ENCODE measurements around the gene GLI1.
"Not testable (repeated sequence)": the region's sequence is repeated elsewhere in the genome, so short reads cannot be mapped to it uniquely, and the experiment has no call there.

The GLI1 gene

GRCh38 chr12:57420482-57420881 is 39.1 kb upstream of the GLI1 start:
- no peak overlapping the region for H3K4me3 ChIP-seq (ENCODE audit: low read depth, low read length)
- no peak for DNase-seq (ENCODE audit: low read depth)
- TF ChIP-seq, protein P1, sequence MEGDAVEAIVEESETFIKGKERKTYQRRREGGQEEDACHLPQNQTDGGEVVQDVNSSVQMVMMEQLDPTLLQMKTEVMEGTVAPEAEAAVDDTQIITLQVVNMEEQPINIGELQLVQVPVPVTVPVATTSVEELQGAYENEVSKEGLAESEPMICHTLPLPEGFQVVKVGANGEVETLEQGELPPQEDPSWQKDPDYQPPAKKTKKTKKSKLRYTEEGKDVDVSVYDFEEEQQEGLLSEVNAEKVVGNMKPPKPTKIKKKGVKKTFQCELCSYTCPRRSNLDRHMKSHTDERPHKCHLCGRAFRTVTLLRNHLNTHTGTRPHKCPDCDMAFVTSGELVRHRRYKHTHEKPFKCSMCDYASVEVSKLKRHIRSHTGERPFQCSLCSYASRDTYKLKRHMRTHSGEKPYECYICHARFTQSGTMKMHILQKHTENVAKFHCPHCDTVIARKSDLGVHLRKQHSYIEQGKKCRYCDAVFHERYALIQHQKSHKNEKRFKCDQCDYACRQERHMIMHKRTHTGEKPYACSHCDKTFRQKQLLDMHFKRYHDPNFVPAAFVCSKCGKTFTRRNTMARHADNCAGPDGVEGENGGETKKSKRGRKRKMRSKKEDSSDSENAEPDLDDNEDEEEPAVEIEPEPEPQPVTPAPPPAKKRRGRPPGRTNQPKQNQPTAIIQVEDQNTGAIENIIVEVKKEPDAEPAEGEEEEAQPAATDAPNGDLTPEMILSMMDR (conservative IDR thresholded peaks at IDR 0.05; ENCODE audit: low read depth, low read length), result no peak

GRCh38 chr12:57426948-57427347 is 32.6 kb upstream of the GLI1 start:
- DNase-seq (ENCODE audit: low read depth); H3K4me3 ChIP-seq (ENCODE audit: low read depth, low read length): not testable (repeated sequence)

- H3K4me3 ChIP-seq (ENCODE audit: low read depth, low read length), result no peak overlapping the region
- no peak for DNase-seq (ENCODE audit: low read depth)
- TF ChIP-seq, protein P1 (conservative IDR thresholded peaks at IDR 0.05; ENCODE audit: low read depth, low read length), result no peak
Observed at GRCh38 chr12:57428965-57429364, 30.6 kb upstream of the GLI1 start.

DNA sequence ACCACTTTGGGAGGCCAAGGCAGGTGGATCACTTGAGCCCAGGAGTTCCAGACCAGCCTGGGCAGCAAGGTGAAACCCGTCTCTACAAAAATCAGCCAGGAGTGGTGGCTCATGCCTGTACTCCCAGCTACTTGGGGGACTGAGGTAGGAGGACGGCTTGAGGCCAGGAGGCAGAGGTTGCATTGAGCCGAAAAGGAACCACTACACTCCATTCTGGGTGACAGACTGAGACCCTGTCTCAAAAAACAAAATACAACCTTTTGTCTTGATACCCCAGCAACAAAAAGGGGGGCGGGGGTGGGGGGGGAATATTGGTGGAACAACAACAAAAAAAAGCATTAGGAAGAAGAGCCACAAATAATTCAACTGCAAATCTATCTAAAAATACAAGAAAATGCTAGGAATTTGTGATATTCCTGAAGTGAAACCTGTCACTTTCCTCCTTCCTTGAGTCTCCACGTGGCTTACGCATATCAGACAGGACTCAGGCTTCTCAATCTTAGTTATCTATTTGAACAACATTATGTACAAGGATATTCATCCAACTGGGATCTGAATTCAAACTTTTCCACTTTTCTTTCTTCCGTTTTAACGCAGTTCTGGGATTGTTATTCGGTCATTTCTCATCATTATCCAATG is 30.0 kb upstream of the GLI1 start:
- H3K4me3 ChIP-seq (ENCODE audit: low read depth, low read length), result peak overlapping the region; percentile 62
- TF ChIP-seq, protein P1 (conservative IDR thresholded peaks at IDR 0.05; ENCODE audit: low read depth, low read length), result no peak
- peak; percentile 29 for DNase-seq (ENCODE audit: low read depth)

DNA sequence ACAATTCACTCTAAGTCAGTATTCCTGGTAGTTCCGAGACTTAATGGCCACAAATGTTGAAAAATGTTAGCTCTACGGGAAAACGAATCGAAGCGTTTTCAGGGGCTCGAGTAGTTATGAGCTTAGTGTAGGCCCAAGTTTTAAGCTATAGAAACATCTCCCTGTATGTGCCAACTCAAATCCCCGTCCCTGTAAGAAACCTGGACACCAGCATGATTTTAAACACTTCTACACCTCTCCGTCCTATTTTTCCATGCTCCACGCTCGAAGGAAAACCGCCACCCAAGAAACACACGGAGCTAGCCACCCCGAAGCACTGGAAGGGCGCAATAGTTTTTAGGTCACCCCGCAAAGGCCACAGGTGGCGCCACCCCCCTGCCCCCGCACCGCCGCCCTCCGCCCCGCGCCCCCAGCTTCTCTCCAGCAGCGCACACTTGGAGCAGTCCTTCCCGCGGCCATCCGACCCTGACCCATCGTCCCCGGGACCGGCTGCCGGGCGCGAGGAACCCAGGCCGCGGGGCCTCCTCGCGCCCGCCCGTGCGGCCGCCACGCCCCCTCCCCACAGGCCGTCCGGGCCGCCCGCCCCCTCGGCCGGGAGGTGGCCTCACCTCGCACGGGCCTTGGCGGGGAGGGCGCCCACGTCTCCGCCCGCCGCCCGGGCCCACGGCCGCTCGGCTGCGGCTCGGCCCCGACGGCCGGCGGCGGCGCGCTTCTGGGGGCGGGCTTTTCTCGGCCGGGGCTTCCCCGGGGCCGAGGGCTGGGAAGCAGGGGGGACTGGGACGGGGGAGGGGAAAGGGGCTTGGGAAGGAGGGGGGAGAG is 29.3 kb upstream of the GLI1 start:
- DNase-seq (ENCODE audit: low read depth), result peak; percentile 38
- TF ChIP-seq, protein P1 (conservative IDR thresholded peaks at IDR 0.05; ENCODE audit: low read depth, low read length), result no peak
- peak overlapping the region; percentile 62 for H3K4me3 ChIP-seq (ENCODE audit: low read depth, low read length)

DNA sequence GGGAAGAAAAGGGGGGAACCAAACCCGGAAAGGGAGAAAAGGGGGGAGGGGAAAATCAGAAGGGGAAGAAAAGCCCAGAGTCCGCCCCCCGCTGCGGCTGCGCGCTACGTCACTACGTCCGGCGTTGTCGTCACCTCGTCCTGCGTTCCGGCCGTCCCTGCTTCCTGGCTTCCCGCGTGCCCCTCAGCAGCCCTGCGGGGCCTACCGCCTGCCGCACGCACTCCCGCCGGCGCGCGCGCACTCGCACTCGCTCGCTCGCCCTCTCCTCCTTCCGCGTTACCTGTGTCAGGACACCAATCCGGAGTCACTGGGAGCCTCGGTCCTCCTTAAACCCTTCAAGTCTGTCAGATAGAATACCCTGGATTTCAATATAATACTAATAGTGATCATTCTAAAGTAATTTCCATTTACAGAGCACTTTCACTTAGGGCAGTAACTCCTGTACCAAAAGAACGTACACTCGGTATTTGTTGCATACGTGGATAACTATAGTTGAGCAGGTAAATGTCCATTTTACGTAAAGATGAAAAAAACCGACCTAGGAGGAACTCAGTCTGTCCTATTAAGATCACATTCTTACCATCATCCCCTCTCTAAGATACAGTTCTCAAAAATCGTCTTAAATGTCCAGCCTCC is 28.5 kb upstream of the GLI1 start, which contains the start of gene R3HDM2:
TSS of gene R3HDM2 (minus strand) at position 113 of the 636 bp plus-strand sequence. CDS start 120,615 bp downstream, outside the sequence.
- DNase-seq (ENCODE audit: low read depth), result peak; percentile 95
- peak within 1 kb of the TSS; percentile 62 for H3K4me3 ChIP-seq (ENCODE audit: low read depth, low read length)
- TF ChIP-seq, protein P1 (conservative IDR thresholded peaks at IDR 0.05; ENCODE audit: low read depth, low read length), result no peak

DNA sequence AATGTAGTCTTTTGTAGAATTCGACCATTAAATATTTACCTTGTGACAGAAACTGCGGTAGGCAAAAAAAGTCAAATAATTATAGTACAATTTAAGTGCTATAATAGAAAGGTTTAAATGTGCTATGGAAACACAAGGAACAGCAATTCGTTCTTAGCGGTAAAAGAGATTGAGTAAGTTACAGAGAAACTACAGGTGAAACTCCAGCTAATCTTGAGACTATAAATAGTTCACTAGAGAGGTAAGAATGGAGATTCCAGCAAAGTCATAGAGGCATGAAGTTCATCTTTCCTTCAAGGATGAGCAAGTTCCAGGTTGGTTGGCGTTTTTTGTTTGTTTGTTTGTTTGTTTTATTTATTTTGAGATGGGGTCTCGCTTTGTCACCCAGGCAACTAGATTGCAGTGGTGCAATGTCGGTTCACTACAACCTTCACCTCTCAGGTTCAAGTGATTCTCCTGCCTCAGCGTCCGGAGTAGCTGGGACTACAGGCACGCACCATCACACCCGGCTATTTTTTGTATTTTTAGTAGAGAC is 27.9 kb upstream of the GLI1 start:
- TF ChIP-seq, protein P1 (conservative IDR thresholded peaks at IDR 0.05; ENCODE audit: low read depth, low read length), result no peak
- H3K4me3 ChIP-seq (ENCODE audit: low read depth, low read length), result no peak overlapping the region
- DNase-seq (ENCODE audit: low read depth), result no peak
